Stimulated activated CD8-positive, alpha-beta memory T cell treated with anti-CD3 and anti-CD28 coated beads, Interleukin-15, amount 100 ng/mL, for 24 hours (primary cell): ENCODE data around the gene LY9.
"Not testable (repeated sequence)": the region's sequence is repeated elsewhere in the genome, so short reads cannot be mapped to it uniquely, and the experiment has no call there.

Experiments
- DNase-seq: peaks from one replicate; pipeline ENCODE4 v3.0.0-alpha.2; 2020; ENCODE audit warnings: low read depth

Gene LY9

GRCh38 chr1:160774886-160775719, 20.9 kb upstream of the LY9 start:
- DNase-seq: no peak

GRCh38 chr1:160776178-160776577, 19.8 kb upstream of the LY9 start:
- no peak for DNase-seq

- no peak for DNase-seq
These were observed 18.4 kb upstream of the LY9 start for GRCh38 chr1:160777486-160778089.

- DNase-seq: no peak
These were observed 17.0 kb upstream of the LY9 start for GRCh38 chr1:160778976-160779375.

- no peak for DNase-seq
These were observed 16.2 kb upstream of the LY9 start for GRCh38 chr1:160779626-160780397.

- DNase-seq: no peak
These were observed 15.6 kb upstream of the LY9 start for GRCh38 chr1:160780398-160780755.

- no peak for DNase-seq
These were observed 14.7 kb upstream of the LY9 start for GRCh38 chr1:160781186-160781766.

- no peak for DNase-seq
These were observed 13.9 kb upstream of the LY9 start for GRCh38 chr1:160781914-160782689.

GRCh38 chr1:160782988-160783765, 12.8 kb upstream of the LY9 start:
- DNase-seq: not testable (repeated sequence)

GRCh38 chr1:160789051-160789701, 6.8 kb upstream of the LY9 start:
- DNase-seq: no peak

GRCh38 chr1:160789702-160790611, 6.0 kb upstream of the LY9 start:
- DNase-seq: no peak

- DNase-seq: no peak
These were observed 1.6 kb upstream of the LY9 start for GRCh38 chr1:160794376-160794775.

GRCh38 chr1:160797271-160797709, 1.3 kb downstream of the LY9 start:
- no peak for DNase-seq

GRCh38 chr1:160797861-160798273, 1.9 kb downstream of the LY9 start:
- no peak for DNase-seq

- no peak for DNase-seq
These were observed 2.5 kb downstream of the LY9 start for GRCh38 chr1:160798439-160798838.

- DNase-seq: no peak
These were observed 3.7 kb downstream of the LY9 start for GRCh38 chr1:160799641-160800040.

- DNase-seq: no peak
These were observed 4.2 kb downstream of the LY9 start for GRCh38 chr1:160800142-160800541.

GRCh38 chr1:160800645-160801408, 4.9 kb downstream of the LY9 start:
- DNase-seq: no peak
